ENCODE results near the gene SUMO3.

SUMO3 gene

DNA sequence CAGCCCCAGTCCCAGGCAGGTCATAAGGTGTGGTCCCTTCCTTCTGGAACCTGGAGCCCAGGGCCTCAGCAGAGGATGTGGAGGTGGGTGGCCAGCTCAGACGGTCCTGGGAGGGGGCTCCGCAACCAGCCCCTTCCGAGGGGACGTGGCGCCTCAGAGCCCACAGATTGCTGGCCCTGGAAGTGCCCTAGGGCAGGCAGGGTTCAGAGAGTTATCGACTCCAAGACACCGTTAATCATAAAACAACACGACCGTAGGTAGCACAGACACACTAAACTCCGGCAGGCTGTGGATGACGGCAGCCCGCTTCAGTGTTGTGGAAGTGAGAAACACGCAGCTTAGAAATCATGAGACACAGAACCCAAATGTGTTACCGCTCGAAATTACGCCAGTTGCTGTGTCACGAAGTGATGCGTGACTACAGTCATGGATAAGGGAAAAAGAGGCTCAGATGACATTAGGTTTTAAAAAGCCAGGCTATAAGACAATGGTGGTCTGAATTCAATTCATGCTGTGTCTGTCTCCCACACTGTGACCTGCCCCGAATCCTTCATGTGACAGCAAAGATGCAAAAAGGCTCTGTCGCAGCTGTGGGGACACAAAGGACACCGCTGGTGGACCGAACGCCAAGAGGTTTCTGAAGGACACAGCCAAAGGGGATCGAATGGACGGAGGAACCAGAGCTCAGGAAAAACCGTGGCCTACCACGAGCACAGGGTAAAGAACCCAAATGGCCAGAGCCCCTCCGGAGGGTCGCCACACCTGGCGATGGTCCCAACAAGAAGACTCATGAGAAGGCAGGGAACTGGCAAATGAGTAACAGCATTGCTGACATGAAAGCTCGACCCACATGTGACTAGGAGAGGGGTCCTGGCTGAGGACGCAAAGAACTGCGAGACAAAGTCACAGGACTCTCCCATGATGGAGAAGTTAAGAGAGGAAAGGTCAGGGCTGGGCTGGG is 1.7 kb upstream of the SUMO3 start:
- peak overlapping the region; percentile 83; the same call in 1 of the 2 replicates for H3K27ac ChIP-seq
- ChIA-PET POLR2A (ENCODE audit: low non-redundant PET) (no interaction called here), CTCF (interaction anchor here (0.5 to 0.6 kb wide), 2 partner anchors 60 to 131 kb away, joined by 3 read pairs; no protein-coding TSS in a partner anchor)
- no peak for DNase-seq (ENCODE audit: low spot score)
- TF ChIP-seq, protein P1, sequence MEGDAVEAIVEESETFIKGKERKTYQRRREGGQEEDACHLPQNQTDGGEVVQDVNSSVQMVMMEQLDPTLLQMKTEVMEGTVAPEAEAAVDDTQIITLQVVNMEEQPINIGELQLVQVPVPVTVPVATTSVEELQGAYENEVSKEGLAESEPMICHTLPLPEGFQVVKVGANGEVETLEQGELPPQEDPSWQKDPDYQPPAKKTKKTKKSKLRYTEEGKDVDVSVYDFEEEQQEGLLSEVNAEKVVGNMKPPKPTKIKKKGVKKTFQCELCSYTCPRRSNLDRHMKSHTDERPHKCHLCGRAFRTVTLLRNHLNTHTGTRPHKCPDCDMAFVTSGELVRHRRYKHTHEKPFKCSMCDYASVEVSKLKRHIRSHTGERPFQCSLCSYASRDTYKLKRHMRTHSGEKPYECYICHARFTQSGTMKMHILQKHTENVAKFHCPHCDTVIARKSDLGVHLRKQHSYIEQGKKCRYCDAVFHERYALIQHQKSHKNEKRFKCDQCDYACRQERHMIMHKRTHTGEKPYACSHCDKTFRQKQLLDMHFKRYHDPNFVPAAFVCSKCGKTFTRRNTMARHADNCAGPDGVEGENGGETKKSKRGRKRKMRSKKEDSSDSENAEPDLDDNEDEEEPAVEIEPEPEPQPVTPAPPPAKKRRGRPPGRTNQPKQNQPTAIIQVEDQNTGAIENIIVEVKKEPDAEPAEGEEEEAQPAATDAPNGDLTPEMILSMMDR (conservative IDR thresholded peaks at IDR 0.05; ENCODE audit: low read depth): no peak

DNA sequence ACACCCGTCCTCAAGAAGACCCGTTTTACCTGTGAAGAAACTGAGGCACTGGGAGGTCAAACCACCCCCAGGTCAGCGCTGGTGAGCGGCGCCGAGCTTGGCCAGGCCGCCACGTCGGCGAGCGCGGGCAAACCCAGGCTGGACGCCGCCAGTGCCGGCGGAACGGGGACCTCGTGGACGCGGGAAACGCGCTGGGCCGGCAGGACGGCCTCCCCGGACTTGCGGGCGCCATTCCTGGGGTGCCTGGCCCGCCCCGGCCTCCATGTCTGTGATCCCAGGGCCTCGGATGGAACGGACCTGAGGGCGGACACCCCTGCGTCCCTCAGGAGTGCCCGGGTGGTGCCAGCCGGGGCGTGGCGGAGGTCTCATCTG is 764 bp upstream of the SUMO3 start:
- no peak for DNase-seq (ENCODE audit: low spot score)
- ChIA-PET CTCF (no interaction called here), POLR2A (ENCODE audit: low non-redundant PET) (no interaction called here)
- H3K27ac ChIP-seq: peak overlapping the region; percentile 83
- TF ChIP-seq, protein P1 (conservative IDR thresholded peaks at IDR 0.05; ENCODE audit: low read depth): no peak

DNA sequence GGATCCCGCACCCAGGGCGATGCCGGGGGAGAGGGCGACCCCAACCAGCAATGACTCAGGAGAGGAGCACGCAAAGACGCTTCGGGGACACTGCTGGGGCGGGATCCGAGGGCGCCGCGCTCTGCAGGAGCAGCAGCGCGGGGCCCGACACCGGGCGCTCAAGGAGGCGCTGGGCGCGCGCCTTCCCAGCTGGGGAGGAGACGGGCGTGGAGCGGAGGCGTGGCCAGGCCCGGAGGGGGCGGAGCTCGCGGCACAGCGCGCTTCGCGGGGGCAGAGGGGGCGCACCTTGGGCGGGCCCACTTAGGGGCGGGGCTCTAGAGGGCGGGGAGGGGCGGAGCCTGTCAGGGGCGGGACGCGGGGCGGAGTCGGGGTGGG is 369 bp downstream of the SUMO3 start:
- H3K27ac ChIP-seq: peak overlapping the region; percentile 83
- TF ChIP-seq, protein P1 (conservative IDR thresholded peaks at IDR 0.05; ENCODE audit: low read depth): no peak
- DNase-seq (ENCODE audit: low spot score): peak; percentile 94
- ChIA-PET CTCF (no interaction called here), POLR2A (ENCODE audit: low non-redundant PET) (interaction anchor here (0.6 kb wide), 3 partner anchors 28 to 1081 kb away, joined by 3 read pairs; no protein-coding TSS in a partner anchor)

DNA sequence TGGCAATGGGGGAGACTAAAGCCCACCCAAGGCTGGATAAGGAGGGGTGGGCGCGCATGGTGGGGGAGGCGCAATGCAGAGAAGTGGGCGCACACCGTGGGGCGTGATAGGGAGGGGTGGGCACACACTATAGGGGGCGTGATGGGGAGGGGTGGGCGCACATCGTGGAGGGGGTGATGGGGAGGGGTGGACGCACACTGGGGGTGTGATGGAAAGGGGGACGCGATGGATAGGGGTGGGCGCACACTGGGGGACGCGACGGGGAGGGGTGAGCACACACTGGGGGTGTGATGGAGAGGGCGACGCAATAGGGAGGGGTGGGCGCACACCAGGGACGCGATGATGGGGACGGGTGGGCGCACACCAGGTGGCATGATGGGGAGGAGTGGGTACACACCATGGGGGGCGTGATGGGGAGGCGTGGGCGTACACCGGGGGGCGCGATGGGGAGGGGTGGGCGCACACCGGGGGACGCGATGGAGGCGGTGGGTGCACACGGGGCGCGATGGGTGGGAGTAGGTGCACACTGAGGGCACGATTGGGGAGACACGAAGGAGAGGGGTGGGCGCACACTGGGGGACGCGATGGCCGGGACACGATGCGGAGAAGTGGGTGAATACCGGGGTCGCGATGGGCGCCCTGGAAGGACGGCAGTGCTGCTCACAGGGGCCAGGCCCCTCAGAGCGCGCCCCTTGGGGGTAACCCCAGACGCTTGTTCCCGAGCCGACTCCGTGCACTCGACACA is 929 bp downstream of the SUMO3 start:
- ChIA-PET POLR2A (ENCODE audit: low non-redundant PET) (interaction anchor here (0.6 kb wide), 3 partner anchors 27 to 1080 kb away, joined by 3 read pairs; no protein-coding TSS in a partner anchor), CTCF (no interaction called here)
- TF ChIP-seq, protein P1 (conservative IDR thresholded peaks at IDR 0.05; ENCODE audit: low read depth): no peak
- peak overlapping the region; percentile 83 for H3K27ac ChIP-seq
- DNase-seq (ENCODE audit: low spot score): no peak

DNA sequence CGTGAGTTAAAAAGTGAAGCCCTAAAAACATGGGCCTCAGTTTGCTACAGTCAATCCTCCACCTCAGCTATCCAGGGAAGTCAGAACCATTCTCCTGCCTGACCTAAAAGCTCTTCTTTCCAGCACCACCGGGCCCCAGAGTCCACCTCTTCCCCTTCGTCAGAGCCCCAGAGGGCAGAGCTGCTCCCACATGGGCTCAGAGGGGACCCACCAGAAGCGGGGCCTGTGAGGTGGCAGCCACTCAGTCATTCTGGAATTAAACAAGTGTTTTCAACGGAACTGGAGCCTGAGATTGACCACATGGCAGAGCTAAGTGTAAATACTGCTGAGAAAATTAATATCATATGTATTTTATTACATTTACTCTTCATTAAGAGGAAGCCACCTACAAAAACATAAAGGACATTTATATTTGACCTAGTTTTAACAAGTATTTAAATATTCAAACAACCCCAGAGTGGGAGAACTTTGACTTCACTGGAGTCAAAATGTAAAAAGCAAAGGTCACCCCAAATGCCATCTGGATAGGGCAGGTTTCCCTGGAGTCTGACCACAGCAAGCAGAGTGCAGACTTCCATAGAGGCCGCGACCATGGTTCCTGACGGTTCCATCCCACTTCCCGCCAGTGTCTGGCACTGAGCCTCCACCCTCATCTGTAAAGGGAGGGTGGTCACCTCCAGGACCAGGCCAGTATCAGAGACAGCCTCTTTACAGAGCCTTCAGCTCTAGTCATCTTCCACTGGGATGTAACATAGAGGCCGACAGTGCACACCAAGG is 1.8 kb downstream of the SUMO3 start:
- peak overlapping the region; percentile 42 for H3K27ac ChIP-seq
- ChIA-PET POLR2A (ENCODE audit: low non-redundant PET) (no interaction called here), CTCF (no interaction called here)
- DNase-seq (ENCODE audit: low spot score): no peak
- TF ChIP-seq, protein P1 (conservative IDR thresholded peaks at IDR 0.05; ENCODE audit: low read depth): no peak

DNA sequence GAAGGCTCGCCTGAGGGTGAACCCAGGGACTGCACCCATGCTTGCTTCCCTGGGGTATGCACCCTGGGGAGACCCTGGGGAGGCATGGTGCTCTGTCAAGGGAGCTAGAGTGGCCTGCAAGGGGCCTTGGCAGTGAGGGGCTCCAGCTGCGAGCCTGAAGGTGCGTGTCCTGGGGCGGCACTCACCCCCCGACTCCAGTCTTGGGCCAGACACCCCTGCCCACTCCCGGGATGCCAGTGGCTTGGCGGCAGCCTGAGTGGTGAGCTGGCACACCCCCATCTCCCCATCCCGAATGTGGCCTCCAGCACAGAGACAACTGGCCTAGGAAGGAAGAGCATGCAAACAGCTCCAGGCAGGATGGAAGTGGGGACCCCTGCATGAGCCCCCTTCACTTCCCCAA is 2.6 kb downstream of the SUMO3 start:
- peak overlapping the region; percentile 42 for H3K27ac ChIP-seq
- POLR2A ChIA-PET (ENCODE audit: low non-redundant PET): no interaction called here
- TF ChIP-seq, protein P1 (conservative IDR thresholded peaks at IDR 0.05; ENCODE audit: low read depth): no peak
- CTCF ChIA-PET: interaction anchor here (0.5 to 0.7 kb wide), 2 partner anchors 129 to 195 kb away, joined by 3 read pairs; no protein-coding TSS in a partner anchor
- no peak for DNase-seq (ENCODE audit: low spot score)
